Measurements from ENCODE around the gene MVB12B.

GRCh38 chr9:126499911-126500599 is 173.4 kb downstream of the MVB12B start:
- no peak for TF ChIP-seq CTCF (conservative IDR thresholded peaks at IDR 0.05; ENCODE audit: low read depth, low read length)
- TF ChIP-seq RFX5 (IDR thresholded peaks at IDR 0.05; ENCODE audit: low read depth, low read length), result no peak
- TF ChIP-seq USF2 (IDR thresholded peaks at IDR 0.05; ENCODE audit: low read depth, low read length), result no peak
- TF ChIP-seq POLR2A (IDR thresholded peaks at IDR 0.05; ENCODE audit: low read depth, low read length), result no peak
- no peak for TF ChIP-seq MXI1 (IDR thresholded peaks at IDR 0.05; ENCODE audit: borderline replicate concordance, low read depth, low read length)
- no peak for TF ChIP-seq SMC3 (IDR thresholded peaks at IDR 0.05; ENCODE audit: low read depth, low read length)
- no peak for TF ChIP-seq MAFK (IDR thresholded peaks at IDR 0.05; ENCODE audit: low read depth, low read length)
- TF ChIP-seq, protein P1, sequence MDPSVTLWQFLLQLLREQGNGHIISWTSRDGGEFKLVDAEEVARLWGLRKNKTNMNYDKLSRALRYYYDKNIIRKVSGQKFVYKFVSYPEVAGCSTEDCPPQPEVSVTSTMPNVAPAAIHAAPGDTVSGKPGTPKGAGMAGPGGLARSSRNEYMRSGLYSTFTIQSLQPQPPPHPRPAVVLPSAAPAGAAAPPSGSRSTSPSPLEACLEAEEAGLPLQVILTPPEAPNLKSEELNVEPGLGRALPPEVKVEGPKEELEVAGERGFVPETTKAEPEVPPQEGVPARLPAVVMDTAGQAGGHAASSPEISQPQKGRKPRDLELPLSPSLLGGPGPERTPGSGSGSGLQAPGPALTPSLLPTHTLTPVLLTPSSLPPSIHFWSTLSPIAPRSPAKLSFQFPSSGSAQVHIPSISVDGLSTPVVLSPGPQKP (IDR thresholded peaks at IDR 0.05; ENCODE audit: borderline replicate concordance, low read depth, low read length), result no peak
- TF ChIP-seq RAD21 (IDR thresholded peaks at IDR 0.05; ENCODE audit: low read length), result no peak
- no peak for TF ChIP-seq RCOR1 (IDR thresholded peaks at IDR 0.05; ENCODE audit: insufficient replicate concordance, low read length)
